Measurements from ENCODE around the gene PLCB4. TPM values are rescaled to one million over a fixed set of nuclear protein-coding genes. Genes with fewer than 3 reads are reported as not detected.

Gene PLCB4
- total RNA-seq, 1 donor, result 4.1 TPM

DNA sequence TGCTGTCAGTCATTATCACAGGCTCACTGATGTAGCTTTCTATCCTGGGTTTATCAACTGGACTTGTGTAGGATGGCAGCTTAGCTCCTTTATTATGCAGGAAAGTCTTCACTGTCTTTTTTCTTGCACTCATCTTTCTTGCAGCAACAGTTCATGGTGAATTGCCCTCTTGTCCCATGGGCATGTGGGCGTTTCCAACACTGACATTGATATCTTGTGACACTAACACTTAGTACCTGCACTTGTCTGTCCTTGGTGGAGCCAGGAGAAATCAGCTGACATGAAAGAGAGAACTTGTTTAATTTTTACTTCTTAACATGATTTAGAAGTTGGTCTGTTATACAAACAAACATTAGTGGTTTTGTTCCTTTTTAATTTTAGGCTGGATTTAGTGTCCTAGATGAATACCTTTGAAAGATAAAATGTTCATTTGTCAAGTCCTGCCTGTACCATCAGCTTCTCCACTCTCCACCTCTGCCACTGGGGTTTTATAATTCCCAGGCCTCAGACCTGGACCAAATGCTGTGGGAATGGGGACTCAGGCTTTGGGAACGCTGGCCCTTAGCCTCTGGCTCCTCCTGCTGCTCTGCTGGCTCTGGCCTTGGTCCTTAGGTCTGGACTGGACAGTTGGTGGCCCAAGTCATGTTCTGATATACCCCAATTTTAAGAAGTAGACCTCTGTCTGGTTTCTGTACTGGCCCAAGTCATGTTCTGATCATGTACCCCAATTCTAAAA, 284.5 kb downstream of the PLCB4 start:
- TF ChIP-seq, protein P1, sequence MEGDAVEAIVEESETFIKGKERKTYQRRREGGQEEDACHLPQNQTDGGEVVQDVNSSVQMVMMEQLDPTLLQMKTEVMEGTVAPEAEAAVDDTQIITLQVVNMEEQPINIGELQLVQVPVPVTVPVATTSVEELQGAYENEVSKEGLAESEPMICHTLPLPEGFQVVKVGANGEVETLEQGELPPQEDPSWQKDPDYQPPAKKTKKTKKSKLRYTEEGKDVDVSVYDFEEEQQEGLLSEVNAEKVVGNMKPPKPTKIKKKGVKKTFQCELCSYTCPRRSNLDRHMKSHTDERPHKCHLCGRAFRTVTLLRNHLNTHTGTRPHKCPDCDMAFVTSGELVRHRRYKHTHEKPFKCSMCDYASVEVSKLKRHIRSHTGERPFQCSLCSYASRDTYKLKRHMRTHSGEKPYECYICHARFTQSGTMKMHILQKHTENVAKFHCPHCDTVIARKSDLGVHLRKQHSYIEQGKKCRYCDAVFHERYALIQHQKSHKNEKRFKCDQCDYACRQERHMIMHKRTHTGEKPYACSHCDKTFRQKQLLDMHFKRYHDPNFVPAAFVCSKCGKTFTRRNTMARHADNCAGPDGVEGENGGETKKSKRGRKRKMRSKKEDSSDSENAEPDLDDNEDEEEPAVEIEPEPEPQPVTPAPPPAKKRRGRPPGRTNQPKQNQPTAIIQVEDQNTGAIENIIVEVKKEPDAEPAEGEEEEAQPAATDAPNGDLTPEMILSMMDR (IDR thresholded peaks at IDR 0.05; ENCODE audit: insufficient read depth, low read length), result no peak
- no peak for DNase-seq (ENCODE audit: low read depth)
- H3K4me3 ChIP-seq (ENCODE audit: low read depth, low read length), result no peak overlapping the region

DNA sequence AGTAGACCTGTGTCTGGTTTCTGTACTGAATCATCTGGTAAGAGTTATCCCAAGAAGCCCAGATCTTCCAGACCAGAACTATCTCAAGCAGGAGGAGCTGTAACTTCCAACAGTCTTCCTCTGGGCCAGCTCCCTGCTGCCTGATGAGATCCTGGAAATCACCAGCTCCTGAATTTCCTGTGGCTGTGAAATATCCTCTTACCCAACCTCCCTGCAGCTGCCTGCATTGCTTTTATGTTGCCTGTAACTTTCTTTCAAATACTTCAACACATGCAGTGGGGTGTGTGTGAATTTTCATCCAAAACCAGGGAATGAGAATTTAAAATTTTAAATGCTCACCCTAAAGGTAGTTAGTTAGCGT, 285.0 kb downstream of the PLCB4 start:
- peak; percentile 22 for DNase-seq (ENCODE audit: low read depth)
- TF ChIP-seq, protein P1 (IDR thresholded peaks at IDR 0.05; ENCODE audit: insufficient read depth, low read length), result no peak

GRCh38 chr20:9354579-9354978, 285.7 kb downstream of the PLCB4 start:
- DNase-seq (ENCODE audit: low read depth), result no peak
- TF ChIP-seq, protein P1 (IDR thresholded peaks at IDR 0.05; ENCODE audit: insufficient read depth, low read length), result no peak
- H3K4me3 ChIP-seq (ENCODE audit: low read depth, low read length), result no peak overlapping the region

More for the DNA sequence above, 285.0 kb downstream of the PLCB4 start:
- H3K4me3 ChIP-seq (ENCODE audit: low read depth, low read length), result no peak overlapping the region

DNA sequence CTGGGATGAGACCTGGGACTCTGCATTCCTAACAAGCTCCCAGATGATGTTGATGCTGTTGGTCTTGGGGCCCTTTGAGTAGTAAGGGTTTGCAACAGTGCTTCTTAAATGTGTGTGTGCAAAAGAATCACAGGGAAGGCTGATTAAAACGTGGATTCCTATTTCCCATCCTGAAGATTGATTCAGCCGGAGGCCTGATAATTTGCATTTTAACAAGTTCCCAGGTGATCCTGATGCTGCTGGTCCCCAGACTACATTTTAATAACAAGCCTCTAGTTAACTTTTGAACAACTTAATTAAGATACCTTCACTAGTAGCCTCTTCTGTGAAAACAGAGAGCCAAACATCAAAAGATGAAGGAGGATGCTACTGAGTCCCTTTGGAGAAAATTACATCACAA, 289.1 kb downstream of the PLCB4 start:
- H3K4me3 ChIP-seq (ENCODE audit: low read depth, low read length), result no peak overlapping the region
- DNase-seq (ENCODE audit: low read depth), result no peak
- TF ChIP-seq, protein P1 (IDR thresholded peaks at IDR 0.05; ENCODE audit: insufficient read depth, low read length), result no peak

- TF ChIP-seq, protein P1 (IDR thresholded peaks at IDR 0.05; ENCODE audit: insufficient read depth, low read length), result peak; percentile 40
- no peak overlapping the region for H3K4me3 ChIP-seq (ENCODE audit: low read depth, low read length)
- peak; percentile 79 for DNase-seq (ENCODE audit: low read depth)
Measured at GRCh38 chr20:9359561-9360308, 290.8 kb downstream of the PLCB4 start.

DNA sequence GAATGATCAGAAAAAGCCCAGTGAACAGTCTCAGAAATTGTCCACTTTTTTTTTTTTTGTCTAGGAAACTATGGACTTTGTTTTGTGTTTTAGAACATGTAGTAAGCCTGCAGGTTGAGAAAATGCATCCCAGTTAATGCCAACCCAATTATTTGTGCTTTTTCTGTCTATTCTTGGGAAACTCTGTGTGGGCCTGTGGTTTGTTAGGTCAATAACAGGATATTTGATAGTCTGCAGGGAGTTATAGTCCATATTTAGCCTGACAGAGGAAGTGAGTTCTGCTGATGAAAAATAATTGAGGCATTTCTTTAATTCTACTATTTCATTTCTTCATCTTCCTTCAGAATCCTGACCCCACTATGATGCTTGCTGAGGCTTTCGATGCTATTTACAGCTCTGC, 291.5 kb downstream of the PLCB4 start:
- no peak overlapping the region for H3K4me3 ChIP-seq (ENCODE audit: low read depth, low read length)
- TF ChIP-seq, protein P1 (IDR thresholded peaks at IDR 0.05; ENCODE audit: insufficient read depth, low read length), result no peak
- DNase-seq (ENCODE audit: low read depth), result no peak

Data from fibroblast of the aortic adventitia (primary cell).